Activated CD8-positive, alpha-beta T cell treated with anti-CD3 and anti-CD28 coated beads for 36 hours (primary cell): ENCODE results near the gene AARS2. TPM values are rescaled to one million over a fixed set of nuclear protein-coding genes. Genes with fewer than 3 reads are reported as not detected.

Source experiments
- ATAC-seq: fragments of 200-7000 bp; cut with Tn5 transposase; one replicate; pipeline ENCODE4 v1.10.0; 2021; ENCODE audit warnings: mild to moderate bottlenecking, moderate library complexity
- CTCF ChIA-PET: fragments of 350-600 bp; sonication (Branson Sonifier 250); formaldehyde crosslinking; loops from one replicate; lab custom pipeline; 2021; ENCODE audit warnings: antibody characterized with exemption; lab: Charles Lee
- POLR2A ChIA-PET: fragments of 350-600 bp; sonication (Branson Sonifier 250); formaldehyde crosslinking; loops from one replicate; lab custom pipeline; 2021; ENCODE audit warnings: antibody characterized with exemption; lab: Charles Lee
- DNase-seq: peaks from one replicate; pipeline ENCODE4 v3.0.0-alpha.2; 2020
- H3K27ac Mint-ChIP-seq: one replicate; pipeline ENCODE4 v1.8.0; 2021; ENCODE audit warnings: mild to moderate bottlenecking, mixed read lengths
- H3K27me3 Mint-ChIP-seq: one replicate; pipeline ENCODE4 v1.8.0; 2021; ENCODE audit warnings: mixed read lengths
- H3K36me3 Mint-ChIP-seq: one replicate; pipeline ENCODE4 v1.8.0; 2021; ENCODE audit warnings: low read depth, mixed read lengths
- H3K4me1 Mint-ChIP-seq: one replicate; pipeline ENCODE4 v1.8.0; 2021; ENCODE audit warnings: low read depth, mixed read lengths
- H3K4me3 Mint-ChIP-seq: one replicate; pipeline ENCODE4 v1.8.0; 2021; ENCODE audit warnings: mild to moderate bottlenecking, moderate library complexity, mixed read lengths
- H3K9me3 Mint-ChIP-seq: one replicate; pipeline ENCODE4 v1.8.0; 2021; ENCODE audit warnings: mixed read lengths
- intact Hi-C: fragments of 100-400 bp; cut with micrococcal nuclease; formaldehyde crosslinking; loops from one replicate; pipeline ENCODE4 v1.10.0; 2022
- total RNA-seq, 2 experiments: library from RNA; stranded (reverse); gene quantifications; one replicate each; pipeline ENCODE4 v1.2.3, GENCODE V29; 2021
- TF ChIP-seq, protein P1 (sequence below): fragments of 200-600 bp; IDR thresholded peaks from one replicate; pipeline ENCODE4 v1.8.0; 2022; ENCODE audit warnings: antibody characterized with exemption, mild to moderate bottlenecking

AARS2 gene
- total RNA-seq, 2 experiments from 2014 or later, result 16.2 to 16.3 TPM

DNA sequence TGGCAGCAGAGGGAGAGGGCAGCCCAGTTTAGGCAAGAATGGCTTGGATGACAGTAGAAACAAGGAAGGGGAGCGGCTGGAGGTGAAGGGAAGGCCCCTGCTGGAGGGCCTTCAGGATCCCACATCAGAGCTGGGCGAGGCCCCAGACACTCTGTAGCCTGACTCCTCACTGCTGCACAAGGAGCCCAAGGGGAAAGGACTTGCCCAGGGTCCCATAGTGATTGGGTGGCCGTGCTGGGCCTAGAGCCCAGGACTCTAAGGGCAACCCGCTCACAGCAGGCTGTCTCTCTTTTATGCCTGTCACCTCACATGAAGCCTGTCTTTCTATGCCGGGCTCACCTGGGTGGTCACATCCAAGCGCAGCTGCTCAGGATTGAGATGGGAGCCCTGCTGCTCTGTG is 9.3 kb downstream of the AARS2 start:
- intact Hi-C loops, result loop anchor here (2.0 kb wide), 1 partner anchor 35 kb away; no protein-coding TSS in a partner anchor
- ATAC-seq, result no peak
- ChIA-PET CTCF (interaction anchor here (0.7 to 15.0 kb wide), 8 partner anchors 10 to 136 kb away, joined by 3 to 182 read pairs (median 6); partner anchors contain the start of genes AARS2, CDC5L, HSP90AB1 and SLC35B2), POLR2A (interaction anchor here (0.9 to 2.3 kb wide), 3 partner anchors 7 to 36 kb away, joined by 3 to 12 read pairs (median 6); partner anchors contain the start of gene AARS2)
- TF ChIP-seq, protein P1, sequence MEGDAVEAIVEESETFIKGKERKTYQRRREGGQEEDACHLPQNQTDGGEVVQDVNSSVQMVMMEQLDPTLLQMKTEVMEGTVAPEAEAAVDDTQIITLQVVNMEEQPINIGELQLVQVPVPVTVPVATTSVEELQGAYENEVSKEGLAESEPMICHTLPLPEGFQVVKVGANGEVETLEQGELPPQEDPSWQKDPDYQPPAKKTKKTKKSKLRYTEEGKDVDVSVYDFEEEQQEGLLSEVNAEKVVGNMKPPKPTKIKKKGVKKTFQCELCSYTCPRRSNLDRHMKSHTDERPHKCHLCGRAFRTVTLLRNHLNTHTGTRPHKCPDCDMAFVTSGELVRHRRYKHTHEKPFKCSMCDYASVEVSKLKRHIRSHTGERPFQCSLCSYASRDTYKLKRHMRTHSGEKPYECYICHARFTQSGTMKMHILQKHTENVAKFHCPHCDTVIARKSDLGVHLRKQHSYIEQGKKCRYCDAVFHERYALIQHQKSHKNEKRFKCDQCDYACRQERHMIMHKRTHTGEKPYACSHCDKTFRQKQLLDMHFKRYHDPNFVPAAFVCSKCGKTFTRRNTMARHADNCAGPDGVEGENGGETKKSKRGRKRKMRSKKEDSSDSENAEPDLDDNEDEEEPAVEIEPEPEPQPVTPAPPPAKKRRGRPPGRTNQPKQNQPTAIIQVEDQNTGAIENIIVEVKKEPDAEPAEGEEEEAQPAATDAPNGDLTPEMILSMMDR, result no peak
- no peak for DNase-seq
- H3K27me3 Mint-ChIP-seq, result no peaks in the 10 kb centered on the region
- no peaks in the 10 kb centered on the region for H3K9me3 Mint-ChIP-seq
- H3K4me1 Mint-ChIP-seq, result no peaks in the 10 kb centered on the region
- H3K27ac Mint-ChIP-seq, result no peak overlapping the region
- no peak overlapping the region for H3K4me3 Mint-ChIP-seq
- H3K36me3 Mint-ChIP-seq, result peaks cover 35% of the 10 kb centered on the region

DNA sequence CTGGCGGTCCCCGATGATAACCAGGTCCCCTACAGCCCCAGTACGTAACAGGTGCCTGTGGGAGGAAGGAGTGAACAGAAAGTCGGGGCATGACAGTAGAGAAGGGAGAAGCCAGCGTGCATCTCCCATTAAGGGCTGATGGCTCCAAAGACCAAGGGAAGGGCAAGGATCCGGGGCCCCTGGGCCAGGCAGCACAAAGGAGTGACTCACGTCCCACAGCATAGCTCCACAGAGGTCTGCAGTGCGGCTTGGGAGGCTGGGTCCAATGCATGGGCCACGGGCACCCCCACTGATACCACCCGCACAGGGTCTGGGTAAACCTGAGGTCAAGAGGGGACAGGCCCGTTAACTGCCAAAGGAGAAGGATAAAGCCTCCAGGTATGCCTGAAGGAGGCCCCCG is 10.3 kb downstream of the AARS2 start:
- peaks cover 4% of the 10 kb centered on the region for H3K4me1 Mint-ChIP-seq
- CTCF ChIA-PET, result interaction anchor here (1.3 to 15.0 kb wide), 6 partner anchors 10 to 84 kb away, joined by 3 to 182 read pairs (median 8); partner anchors contain the start of genes AARS2, CDC5L, SLC35B2 and TMEM151B
- TF ChIP-seq, protein P1, result no peak

DNA sequence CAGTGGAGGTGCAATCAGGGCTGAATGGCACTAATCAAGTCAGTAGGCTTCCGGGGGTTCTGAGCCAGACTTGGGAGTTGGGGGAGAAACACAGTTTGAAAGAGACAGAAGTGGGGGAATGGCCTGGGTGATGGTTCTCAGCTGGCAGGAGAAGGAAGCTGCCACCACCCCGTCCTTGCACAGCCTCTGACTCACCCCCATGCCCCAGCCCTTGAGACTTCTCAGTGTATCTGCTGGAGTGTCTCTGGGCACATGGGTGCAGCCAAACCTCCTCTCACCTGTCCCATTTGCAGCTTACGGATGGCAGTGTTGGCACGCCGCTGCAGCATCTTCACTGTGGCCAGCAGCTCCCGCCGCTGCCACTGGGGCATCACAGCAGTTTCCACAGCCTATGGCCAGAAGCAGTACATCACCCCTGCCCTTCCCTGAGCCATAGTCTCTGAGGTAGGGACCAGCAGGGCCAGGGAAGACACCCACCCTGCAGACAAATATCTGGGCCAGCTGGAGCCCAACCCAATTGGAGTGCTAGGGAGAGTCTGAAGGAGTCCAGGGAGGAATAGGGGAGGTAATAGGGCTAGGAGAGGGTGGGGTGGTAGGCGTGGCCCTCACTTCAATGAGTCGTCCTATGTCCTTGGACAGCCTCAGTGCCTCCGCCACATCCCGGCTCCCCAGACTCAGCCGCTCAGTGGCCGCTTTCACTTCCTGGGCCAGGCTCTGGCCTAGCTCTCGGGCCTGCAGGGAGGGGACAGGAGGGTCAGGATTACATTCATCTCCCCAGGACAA is 11.2 kb downstream of the AARS2 start:
- H3K27me3 Mint-ChIP-seq, result peaks cover under 1% of the 10 kb centered on the region
- no peak overlapping the region for H3K27ac Mint-ChIP-seq
- H3K4me1 Mint-ChIP-seq, result peaks cover 9% of the 10 kb centered on the region
- intact Hi-C loops, result no loop called here
- no peaks in the 10 kb centered on the region for H3K9me3 Mint-ChIP-seq
- DNase-seq (no peak), ATAC-seq (no peak)
- POLR2A ChIA-PET, result interaction anchor here (0.6 to 1.9 kb wide), 3 partner anchors 9 to 31 kb away, joined by 3 to 5 read pairs (median 3); partner anchors contain the start of gene TMEM151B
- peaks cover 30% of the 10 kb centered on the region for H3K36me3 Mint-ChIP-seq
- no peak overlapping the region for H3K4me3 Mint-ChIP-seq
- CTCF ChIA-PET, result interaction anchor here (0.9 to 15.0 kb wide), 5 partner anchors 11 to 36 kb away, joined by 3 to 182 read pairs (median 3); partner anchors contain the start of genes AARS2 and TMEM151B
- TF ChIP-seq, protein P1, result no peak

More for the DNA sequence above, 10.3 kb downstream of the AARS2 start:
- POLR2A ChIA-PET, result interaction anchor here (0.9 to 1.9 kb wide), 4 partner anchors 10 to 35 kb away, joined by 3 to 6 read pairs (median 4); partner anchors contain the start of genes AARS2 and TMEM151B
- no peaks in the 10 kb centered on the region for H3K9me3 Mint-ChIP-seq
- no peak for ATAC-seq
- H3K27ac Mint-ChIP-seq, result no peak overlapping the region
- intact Hi-C loops, result no loop called here
- no peak overlapping the region for H3K4me3 Mint-ChIP-seq
- DNase-seq, result no peak
- no peaks in the 10 kb centered on the region for H3K27me3 Mint-ChIP-seq
- peaks cover 30% of the 10 kb centered on the region for H3K36me3 Mint-ChIP-seq

DNA sequence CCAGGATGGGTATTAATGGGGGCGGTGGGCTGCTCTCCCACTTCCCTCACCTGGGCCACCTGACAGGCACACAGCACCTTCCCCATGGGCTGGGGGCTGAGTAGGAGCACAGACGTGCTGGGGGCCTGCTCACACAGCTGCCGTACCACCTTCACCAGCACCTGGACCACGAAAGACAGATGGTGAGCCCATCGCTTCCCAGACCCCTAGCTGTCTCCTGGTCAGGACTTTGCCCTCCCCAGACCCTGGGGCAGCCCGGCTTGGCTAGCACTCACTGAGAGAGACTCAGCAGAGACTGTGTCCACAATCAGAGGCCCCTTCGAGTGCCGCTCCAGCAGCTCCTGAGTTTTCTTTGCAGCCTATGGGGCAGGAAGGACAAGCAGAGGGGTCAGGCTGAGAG is 12.0 kb downstream of the AARS2 start:
- Mint-ChIP-seq H3K36me3 (peaks cover 24% of the 10 kb centered on the region), H3K4me3 (no peak overlapping the region), H3K27ac (no peak overlapping the region), H3K4me1 (peaks cover 11% of the 10 kb centered on the region), H3K9me3 (no peaks in the 10 kb centered on the region), H3K27me3 (peaks cover 9% of the 10 kb centered on the region)
- no peak for ATAC-seq
- TF ChIP-seq, protein P1, result no peak
- DNase-seq, result no peak
- POLR2A ChIA-PET, result interaction anchor here (0.6 to 1.9 kb wide), 4 partner anchors 16 to 119 kb away, joined by 3 to 5 read pairs (median 3); partner anchors contain the start of gene TMEM151B
- intact Hi-C loops, result no loop called here
- CTCF ChIA-PET, result interaction anchor here (0.9 to 15.0 kb wide), 4 partner anchors 12 to 35 kb away, joined by 3 to 182 read pairs (median 4); partner anchors contain the start of genes AARS2 and TMEM151B
